K562 (cell line): Measurements from ENCODE around the gene LZTS2. TPM values are rescaled to one million over a fixed set of nuclear protein-coding genes. Genes with fewer than 3 reads are reported as not detected.

Experiments used
- NR3C1 ChIP-seq: sonication (generic); formaldehyde crosslinking; IDR thresholded peaks from 2 replicates; pipeline ENCODE4 v1.8.1; 2022; ENCODE audit warnings: missing genetic modification reagents
- PHB2 ChIP-seq: fragments of 450-650 bp; IDR thresholded peaks from 2 replicates; pipeline ENCODE4 v1.6.1; 2017; ENCODE audit warnings: low read depth
- POLR2G ChIP-seq: fragments of 200-400 bp; formaldehyde crosslinking; IDR thresholded peaks from 2 replicates; pipeline ENCODE4 v1.6.1; 2017; ENCODE audit warnings: low read depth, mild to moderate bottlenecking, antibody characterized with exemption, low read length, moderate library complexity
- RBM34 ChIP-seq: fragments of 200-400 bp; formaldehyde crosslinking; IDR thresholded peaks from 2 replicates; pipeline ENCODE4 v1.6.1; 2018; ENCODE audit warnings: low read length, borderline replicate concordance; ENCODE audit not compliant: insufficient read depth
- RHOXF2B ChIP-seq: fragments of 250-450 bp; sonication (Bioruptor Pico); conservative IDR thresholded peaks from 2 replicates; pipeline ENCODE4 v1.5.1; 2021
- polyA plus RNA-seq, 8 experiments: library from polyadenylated mRNA; depleted of rRNA in 4 of 8; stranded (reverse) in 5 of 8; unstranded in 3 of 8; fragments of >200 nt; fragmentation: Nextera tagmentation in 2 of 8; fragmentation: Illumina TruSeq in 1 of 8; extraction: Ambion mirVana in 2 of 8; extraction: Trizol in 1 of 8; gene quantifications; 2 replicates each; pipeline versions ENCODE4 v1.2.1 to v1.2.3, GENCODE V29; 2011 to 2014; ENCODE audit warnings: inconsistent platforms in 1 of 8, missing spikeins in 1 of 8
- total RNA-seq, 7 experiments: library from RNA; depleted of rRNA in 6 of 7; stranded (reverse); fragments of >200 nt in 6 of 7; fragmentation: Illumina TruSeq in 2 of 7; extraction: Trizol in 2 of 7; gene quantifications; 2 replicates each; pipeline versions ENCODE4 v1.2.1 to v1.2.3, GENCODE V29; 2011 to 2021; ENCODE audit warnings: low replicate concordance in 1 of 7
- TF ChIP-seq, protein P1 (sequence below): IDR thresholded peaks from 3 replicates; pipeline ENCODE4 v1.6.1; 2011; ENCODE audit warnings: borderline replicate concordance, mild to moderate bottlenecking; ENCODE audit not compliant: insufficient read length, insufficient read depth
- TF ChIP-seq, protein P2 (sequence below): sonication (generic); formaldehyde crosslinking; IDR thresholded peaks from 2 replicates; pipeline ENCODE4 v1.8.1; 2022; ENCODE audit warnings: missing genetic modification reagents
- TF ChIP-seq, protein P3 (sequence below): sonication (generic); formaldehyde crosslinking; IDR thresholded peaks from 2 replicates; pipeline ENCODE4 v1.8.0; 2022; ENCODE audit warnings: mild to moderate bottlenecking, missing genetic modification reagents
- TF ChIP-seq, protein P4 (sequence below), 2 experiments: fragments of 450-650 bp; IDR thresholded peaks; 2 replicates each; pipeline ENCODE4 v1.6.1; 2016; ENCODE audit warnings: mild to moderate bottlenecking in 2 of 2, borderline replicate concordance in 1 of 2, low read depth in 1 of 2, moderate library complexity in 1 of 2

LZTS2 gene
- total and polyA plus RNA-seq, 9 of the 15 experiments (the other 6 are each of a cell fraction or from before 2014, with no cell fraction given): 0.23 to 42.5 (median 14.7) TPM

DNA sequence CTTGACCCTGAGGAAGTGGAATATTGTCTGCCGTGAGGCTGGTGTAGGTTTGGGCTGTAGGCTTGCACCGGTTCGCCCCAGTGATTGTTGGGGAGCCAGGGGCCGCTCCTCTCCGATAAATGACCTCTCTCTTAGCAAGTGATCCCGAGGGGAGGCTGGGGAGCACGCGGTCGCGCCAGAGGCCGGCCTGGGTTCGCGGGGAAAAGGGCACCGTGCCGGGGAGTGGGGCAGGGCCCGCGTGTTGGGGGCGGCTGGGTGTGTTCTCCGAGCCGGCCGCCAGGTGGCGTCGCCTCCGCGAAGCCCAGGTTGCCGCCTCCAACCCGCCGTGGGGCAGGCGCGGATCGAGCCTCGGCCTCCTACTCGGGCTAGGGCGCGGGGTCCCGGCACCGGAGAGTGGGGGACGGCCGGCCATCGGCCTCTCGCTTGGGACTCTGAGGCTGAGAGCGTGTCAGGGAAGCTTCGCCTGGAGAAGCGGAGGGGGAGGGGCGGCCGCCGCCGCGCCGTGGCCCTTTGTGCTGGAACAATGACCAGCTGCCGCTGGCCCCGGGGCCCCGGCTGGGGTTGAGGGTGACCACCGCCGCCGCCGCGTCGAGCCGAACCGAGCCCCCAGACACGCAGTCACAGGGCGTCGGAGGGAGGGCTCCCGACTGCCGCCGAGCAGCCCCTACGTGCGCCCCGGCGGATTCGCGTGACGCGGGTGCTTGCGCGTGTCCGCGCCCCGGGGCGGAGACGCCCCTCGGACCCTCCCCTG lies 442 bp upstream of the LZTS2 start (continued):
- TF ChIP-seq, protein P1, sequence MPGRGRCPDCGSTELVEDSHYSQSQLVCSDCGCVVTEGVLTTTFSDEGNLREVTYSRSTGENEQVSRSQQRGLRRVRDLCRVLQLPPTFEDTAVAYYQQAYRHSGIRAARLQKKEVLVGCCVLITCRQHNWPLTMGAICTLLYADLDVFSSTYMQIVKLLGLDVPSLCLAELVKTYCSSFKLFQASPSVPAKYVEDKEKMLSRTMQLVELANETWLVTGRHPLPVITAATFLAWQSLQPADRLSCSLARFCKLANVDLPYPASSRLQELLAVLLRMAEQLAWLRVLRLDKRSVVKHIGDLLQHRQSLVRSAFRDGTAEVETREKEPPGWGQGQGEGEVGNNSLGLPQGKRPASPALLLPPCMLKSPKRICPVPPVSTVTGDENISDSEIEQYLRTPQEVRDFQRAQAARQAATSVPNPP: no peak
- TF ChIP-seq, protein P2, sequence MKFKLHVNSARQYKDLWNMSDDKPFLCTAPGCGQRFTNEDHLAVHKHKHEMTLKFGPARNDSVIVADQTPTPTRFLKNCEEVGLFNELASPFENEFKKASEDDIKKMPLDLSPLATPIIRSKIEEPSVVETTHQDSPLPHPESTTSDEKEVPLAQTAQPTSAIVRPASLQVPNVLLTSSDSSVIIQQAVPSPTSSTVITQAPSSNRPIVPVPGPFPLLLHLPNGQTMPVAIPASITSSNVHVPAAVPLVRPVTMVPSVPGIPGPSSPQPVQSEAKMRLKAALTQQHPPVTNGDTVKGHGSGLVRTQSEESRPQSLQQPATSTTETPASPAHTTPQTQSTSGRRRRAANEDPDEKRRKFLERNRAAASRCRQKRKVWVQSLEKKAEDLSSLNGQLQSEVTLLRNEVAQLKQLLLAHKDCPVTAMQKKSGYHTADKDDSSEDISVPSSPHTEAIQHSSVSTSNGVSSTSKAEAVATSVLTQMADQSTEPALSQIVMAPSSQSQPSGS (CRISPR knock-in tag): no peak
- TF ChIP-seq RHOXF2B (CRISPR knock-in tag) (no peak), NR3C1 (no peak), PHB2 (no peak), POLR2G (peak; percentile 85), RBM34 (no peak)
- TF ChIP-seq, protein P3, sequence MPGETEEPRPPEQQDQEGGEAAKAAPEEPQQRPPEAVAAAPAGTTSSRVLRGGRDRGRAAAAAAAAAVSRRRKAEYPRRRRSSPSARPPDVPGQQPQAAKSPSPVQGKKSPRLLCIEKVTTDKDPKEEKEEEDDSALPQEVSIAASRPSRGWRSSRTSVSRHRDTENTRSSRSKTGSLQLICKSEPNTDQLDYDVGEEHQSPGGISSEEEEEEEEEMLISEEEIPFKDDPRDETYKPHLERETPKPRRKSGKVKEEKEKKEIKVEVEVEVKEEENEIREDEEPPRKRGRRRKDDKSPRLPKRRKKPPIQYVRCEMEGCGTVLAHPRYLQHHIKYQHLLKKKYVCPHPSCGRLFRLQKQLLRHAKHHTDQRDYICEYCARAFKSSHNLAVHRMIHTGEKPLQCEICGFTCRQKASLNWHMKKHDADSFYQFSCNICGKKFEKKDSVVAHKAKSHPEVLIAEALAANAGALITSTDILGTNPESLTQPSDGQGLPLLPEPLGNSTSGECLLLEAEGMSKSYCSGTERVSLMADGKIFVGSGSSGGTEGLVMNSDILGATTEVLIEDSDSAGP (CRISPR knock-in tag): no peak
- TF ChIP-seq, protein P4, sequence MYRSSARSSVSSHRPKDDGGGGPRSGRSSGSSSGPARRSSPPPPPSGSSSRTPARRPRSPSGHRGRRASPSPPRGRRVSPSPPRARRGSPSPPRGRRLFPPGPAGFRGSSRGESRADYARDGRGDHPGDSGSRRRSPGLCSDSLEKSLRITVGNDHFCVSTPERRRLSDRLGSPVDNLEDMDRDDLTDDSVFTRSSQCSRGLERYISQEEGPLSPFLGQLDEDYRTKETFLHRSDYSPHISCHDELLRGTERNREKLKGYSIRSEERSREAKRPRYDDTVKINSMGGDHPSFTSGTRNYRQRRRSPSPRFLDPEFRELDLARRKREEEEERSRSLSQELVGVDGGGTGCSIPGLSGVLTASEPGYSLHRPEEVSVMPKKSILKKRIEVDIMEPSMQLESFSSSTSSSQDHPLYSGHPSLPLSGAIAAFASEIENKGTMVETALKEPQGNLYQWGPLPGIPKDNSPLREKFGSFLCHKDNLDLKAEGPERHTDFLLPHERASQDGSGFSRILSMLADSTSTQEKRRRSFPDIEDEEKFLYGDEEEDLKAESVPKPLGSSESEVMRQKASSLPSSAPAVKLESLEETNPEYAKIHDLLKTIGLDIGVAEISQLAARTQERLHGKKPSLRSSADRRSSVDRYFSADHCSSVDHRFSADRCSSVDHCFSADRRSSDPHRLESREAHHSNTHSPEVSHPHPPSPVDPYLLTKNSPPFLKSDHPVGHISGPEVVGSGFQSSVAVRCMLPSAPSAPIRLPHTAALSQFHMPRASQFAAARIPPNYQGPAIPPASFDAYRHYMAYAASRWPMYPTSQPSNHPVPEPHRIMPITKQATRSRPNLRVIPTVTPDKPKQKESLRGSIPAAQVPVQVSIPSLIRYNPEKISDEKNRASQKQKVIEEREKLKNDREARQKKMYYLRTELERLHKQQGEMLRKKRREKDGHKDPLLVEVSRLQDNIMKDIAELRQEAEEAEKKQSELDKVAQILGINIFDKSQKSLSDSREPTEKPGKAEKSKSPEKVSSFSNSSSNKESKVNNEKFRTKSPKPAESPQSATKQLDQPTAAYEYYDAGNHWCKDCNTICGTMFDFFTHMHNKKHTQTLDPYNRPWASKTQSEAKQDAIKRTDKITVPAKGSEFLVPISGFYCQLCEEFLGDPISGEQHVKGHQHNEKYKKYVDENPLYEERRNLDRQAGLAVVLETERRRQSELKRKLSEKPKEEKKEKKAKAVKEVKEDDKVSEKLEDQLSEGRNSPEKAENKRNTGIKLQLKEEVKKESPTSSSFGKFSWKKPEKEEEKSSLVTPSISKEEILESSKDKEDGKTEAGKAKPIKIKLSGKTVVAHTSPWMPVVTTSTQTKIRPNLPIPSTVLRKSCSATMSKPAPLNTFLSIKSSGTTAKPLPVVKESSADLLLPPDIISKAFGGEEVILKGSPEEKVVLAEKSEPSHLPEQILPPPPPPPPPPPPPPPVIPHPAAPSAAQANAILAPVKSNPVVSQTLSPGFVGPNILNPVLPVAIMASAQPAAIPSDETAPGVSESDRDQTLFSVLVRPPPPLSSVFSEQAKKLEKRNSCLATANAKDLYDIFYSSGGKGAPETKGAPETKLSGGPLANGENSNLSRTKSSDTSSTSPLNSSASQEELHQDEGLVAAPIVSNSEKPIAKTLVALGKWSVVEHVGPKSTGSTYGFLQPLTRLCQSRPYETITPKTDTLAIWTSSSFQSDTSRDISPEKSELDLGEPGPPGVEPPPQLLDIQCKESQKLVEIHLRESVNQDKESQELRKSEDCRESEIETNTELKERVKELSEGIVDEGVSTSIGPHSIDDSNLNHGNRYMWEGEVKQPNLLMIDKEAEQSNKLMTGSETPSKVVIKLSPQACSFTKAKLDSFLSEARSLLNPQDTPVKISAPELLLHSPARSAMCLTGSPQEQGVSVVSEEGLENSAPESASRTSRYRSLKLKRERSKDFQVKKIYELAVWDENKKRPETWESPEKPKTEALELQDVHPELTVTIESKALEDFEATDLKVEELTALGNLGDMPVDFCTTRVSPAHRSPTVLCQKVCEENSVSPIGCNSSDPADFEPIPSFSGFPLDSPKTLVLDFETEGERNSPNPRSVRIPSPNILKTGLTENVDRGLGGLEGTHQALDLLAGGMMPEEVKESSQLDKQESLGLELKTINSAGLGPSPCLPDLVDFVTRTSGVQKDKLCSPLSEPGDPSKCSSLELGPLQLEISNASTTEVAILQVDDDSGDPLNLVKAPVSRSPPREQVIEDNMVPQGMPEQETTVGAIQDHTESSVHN (IDR thresholded peaks at IDR 0.05; ENCODE audit: borderline replicate concordance in 1 of 2, low read depth in 1 of 2): no peak
